WI38 (cell line): ENCODE data around the gene WDR36.
"Not testable (repeated sequence)": the region's sequence is repeated elsewhere in the genome, so short reads cannot be mapped to it uniquely, and the experiment has no call there.

ENCODE experiments used
- H3K4me3 ChIP-seq: 2 replicates; pipeline ENCODE4 v1.5.1; 2011; ENCODE audit warnings: low read depth, mild to moderate bottlenecking, control low read depth, low read length
- TF ChIP-seq, protein P1 (sequence below): IDR thresholded peaks from 2 replicates; pipeline ENCODE4 v1.5.1; 2012; ENCODE audit warnings: low read depth, mild to moderate bottlenecking, control low read depth, low read length

WDR36 gene

DNA sequence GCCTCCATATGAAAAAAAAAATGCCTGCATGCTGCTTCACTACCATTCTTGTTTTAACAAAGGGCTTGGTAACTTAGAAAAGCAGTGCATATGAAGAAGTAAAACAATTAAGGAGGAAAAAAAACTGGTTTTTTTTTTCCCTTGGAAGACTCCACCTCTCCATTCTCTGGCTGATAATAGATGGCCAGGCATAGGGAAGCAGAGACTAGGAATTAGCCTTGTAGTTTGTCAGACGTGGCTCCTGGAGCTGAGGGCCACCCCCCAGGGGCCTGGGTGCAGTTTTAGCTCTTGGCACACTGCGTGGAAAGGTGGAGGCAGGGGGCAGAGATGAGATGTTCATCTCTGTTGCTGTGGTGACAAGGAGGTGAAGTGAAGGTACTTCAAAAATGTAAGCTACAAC is 42.7 kb downstream of the WDR36 start:
- H3K4me3 ChIP-seq, result no peak overlapping the region
- TF ChIP-seq, protein P1, sequence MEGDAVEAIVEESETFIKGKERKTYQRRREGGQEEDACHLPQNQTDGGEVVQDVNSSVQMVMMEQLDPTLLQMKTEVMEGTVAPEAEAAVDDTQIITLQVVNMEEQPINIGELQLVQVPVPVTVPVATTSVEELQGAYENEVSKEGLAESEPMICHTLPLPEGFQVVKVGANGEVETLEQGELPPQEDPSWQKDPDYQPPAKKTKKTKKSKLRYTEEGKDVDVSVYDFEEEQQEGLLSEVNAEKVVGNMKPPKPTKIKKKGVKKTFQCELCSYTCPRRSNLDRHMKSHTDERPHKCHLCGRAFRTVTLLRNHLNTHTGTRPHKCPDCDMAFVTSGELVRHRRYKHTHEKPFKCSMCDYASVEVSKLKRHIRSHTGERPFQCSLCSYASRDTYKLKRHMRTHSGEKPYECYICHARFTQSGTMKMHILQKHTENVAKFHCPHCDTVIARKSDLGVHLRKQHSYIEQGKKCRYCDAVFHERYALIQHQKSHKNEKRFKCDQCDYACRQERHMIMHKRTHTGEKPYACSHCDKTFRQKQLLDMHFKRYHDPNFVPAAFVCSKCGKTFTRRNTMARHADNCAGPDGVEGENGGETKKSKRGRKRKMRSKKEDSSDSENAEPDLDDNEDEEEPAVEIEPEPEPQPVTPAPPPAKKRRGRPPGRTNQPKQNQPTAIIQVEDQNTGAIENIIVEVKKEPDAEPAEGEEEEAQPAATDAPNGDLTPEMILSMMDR, result no peak

DNA sequence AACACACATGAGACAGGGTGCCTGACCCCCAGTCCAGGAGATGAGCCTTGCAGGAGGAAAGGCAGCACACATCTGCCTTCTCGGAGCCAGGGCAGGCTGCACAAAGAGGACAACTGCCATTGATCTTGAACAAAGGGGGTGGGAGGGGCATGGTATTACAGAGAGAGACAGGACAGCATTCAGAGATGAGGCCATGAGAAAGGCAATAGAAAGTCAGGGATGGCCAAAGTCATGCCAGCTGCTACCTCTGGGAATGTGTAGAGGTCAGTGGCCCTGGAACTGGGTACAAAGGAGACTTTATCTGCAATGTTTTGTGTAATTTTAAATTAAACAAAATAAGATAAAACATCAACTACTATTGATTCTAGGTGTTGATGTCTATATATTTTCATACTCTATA is 43.2 kb downstream of the WDR36 start:
- no peak overlapping the region for H3K4me3 ChIP-seq
- TF ChIP-seq, protein P1, result no peak

DNA sequence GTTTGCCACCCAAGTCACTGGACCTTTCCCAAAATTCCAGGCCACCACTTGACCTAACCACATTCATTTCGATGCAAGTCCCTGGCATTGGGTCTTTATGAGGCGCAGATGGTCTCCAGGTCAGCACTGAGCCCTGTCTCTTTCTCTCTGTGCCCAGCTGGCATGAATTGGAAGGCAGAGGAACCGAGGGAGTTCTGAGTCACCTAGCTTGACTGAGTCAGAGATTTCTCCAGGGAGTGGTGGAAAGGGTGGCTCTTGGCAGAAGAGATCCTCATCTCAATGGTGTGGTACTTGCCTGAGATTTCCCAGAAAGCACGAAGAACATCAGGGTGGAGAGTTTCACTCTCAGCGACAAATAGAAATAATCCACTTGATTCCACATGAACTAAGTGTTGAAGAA is 43.8 kb downstream of the WDR36 start:
- no peak overlapping the region for H3K4me3 ChIP-seq
- TF ChIP-seq, protein P1, result no peak

DNA sequence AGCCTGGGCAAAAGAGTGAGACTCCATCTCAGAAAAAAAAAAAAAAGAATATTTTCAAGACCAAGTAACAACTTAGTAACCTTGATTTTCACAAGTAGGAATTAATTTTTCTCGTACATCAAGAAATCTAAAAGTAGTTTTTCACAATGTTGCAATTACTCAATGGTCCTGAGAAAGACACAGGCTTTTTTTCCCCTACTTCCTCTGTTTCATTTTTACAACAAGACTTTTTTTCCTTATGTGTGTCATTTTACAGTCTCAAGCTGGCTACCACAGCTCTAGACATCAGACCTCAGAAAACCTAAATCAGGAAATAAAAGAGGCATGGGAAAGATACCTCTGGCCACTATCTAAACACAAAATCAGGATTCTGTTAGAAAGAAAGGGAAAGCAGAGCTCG is 45.9 kb downstream of the WDR36 start:
- H3K4me3 ChIP-seq, result no peak overlapping the region

DNA sequence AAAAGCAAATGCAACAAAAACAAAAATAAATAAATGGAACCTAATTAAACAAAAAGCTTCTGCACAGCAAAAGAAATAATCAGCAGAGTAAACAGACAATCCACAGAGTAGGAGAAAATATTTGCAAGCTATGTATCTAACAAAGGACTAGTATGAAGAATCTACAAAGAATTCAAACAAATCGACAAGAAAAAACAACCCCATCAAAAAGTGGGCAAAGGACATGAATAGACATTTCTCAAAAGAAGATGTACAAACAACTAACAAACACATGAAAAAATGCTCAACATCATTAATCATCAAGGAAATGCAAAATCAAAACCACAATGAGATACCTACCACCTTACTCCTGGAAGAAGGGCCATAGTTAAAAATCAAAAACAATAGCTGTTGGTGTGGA is 49.3 kb downstream of the WDR36 start:
- not testable (repeated sequence) for H3K4me3 ChIP-seq

More for the DNA sequence above, 45.9 kb downstream of the WDR36 start:
- TF ChIP-seq, protein P1, result no peak

DNA sequence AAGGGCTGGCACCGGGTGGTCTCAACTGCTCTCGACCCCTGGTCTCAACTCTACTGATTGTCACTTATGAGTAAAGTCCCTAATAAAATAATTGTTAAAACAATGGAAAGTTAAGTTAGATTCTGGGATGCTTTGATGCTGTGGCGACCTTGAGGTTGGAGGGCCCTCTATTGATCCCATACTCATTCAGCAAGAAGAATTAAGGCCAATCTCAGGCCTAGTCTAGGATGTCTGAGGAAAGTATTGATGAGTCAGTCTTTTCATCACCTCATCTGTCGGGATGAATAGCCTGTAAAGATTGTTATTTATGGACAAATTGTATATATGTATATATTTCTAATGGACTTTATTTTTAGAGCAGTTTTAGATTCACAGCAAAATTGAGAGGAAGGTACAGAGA is 50.8 kb downstream of the WDR36 start:
- TF ChIP-seq, protein P1, result no peak
- H3K4me3 ChIP-seq, result no peak overlapping the region

DNA sequence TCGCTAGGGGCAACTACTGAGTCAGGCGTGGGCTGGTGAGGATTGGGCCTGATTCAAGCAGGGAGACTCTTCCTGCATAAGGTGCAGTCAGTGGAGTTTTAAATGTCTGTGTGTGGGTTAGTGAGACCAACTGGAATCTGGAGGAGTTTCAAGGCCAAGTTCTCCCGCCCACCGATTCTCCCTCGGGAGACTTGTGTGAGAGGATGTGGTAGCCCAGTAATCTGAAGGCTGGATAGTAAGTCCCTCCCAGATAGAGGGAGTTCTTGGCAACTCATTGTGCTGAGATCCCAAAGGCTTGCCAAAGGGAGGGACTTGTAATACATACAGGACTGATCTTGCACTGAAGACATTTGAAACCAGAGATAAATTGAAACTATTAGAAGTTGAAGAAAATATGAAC is 51.8 kb downstream of the WDR36 start:
- TF ChIP-seq, protein P1, result no peak

DNA sequence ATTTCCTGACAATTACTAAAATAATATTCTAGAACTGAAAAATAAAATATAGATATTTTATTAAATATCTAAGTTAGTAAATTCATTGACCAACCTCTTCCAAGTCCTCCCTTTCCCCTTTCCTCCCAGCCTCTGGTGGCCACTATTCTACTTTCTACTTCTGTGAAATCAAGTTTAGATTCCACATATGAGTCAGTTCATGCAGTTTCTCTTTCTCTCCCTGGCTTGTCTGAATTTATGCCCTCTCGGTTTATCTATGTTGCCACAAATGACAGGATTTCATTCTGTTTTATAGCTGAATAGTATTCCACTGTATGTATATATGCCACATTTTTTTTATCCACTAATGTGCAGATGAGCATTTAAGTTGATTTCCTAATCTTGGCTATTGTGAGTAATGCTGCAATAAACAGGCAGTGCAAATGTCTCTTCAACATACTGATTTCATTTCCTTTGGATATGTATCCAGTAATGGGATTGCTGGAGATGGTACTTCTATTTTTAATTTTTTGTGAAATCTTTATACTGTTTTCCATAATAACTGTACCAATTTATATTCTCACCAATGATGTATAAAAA is 52.3 kb downstream of the WDR36 start:
- no peak overlapping the region for H3K4me3 ChIP-seq
- TF ChIP-seq, protein P1, result no peak

More for the DNA sequence above, 51.8 kb downstream of the WDR36 start:
- H3K4me3 ChIP-seq, result no peak overlapping the region
